OCI-LY1 (cell line): Measurements from ENCODE around the gene SRBD1.

Source experiments
- H2AFZ ChIP-seq: fragments of 200-600 bp; sonication (generic), shearing (Covaris generic); 2 replicates; pipeline ENCODE4 v1.6.0; 2014; ENCODE audit warnings: antibody characterized with exemption, mild to moderate bottlenecking, low read length
- H3F3A ChIP-seq: fragments of 200-600 bp; sonication (generic), shearing (Covaris generic); 2 replicates; pipeline ENCODE4 v1.6.0; 2014; ENCODE audit warnings: mild to moderate bottlenecking, antibody characterized with exemption, low read length, moderate library complexity; ENCODE audit not compliant: insufficient read depth
- H3K27ac ChIP-seq: fragments of 200-600 bp; sonication (generic); 2 replicates; pipeline ENCODE4 v1.5.1; 2014; ENCODE audit warnings: low read length, mixed run types, mild to moderate bottlenecking, low read depth; ENCODE audit not compliant: poor library complexity, severe bottlenecking
- H3K27me3 ChIP-seq: fragments of 200-600 bp; sonication (generic); 2 replicates; pipeline ENCODE4 v1.6.0; 2014; ENCODE audit warnings: antibody characterized with exemption, mild to moderate bottlenecking, low read length, moderate library complexity; ENCODE audit not compliant: insufficient read depth
- H3K36me3 ChIP-seq: fragments of 200-600 bp; sonication (generic); 2 replicates; pipeline ENCODE4 v1.6.1; 2014; ENCODE audit warnings: mild to moderate bottlenecking, antibody characterized with exemption, low read length, moderate library complexity, mixed read lengths; ENCODE audit not compliant: insufficient read depth
- H3K4me1 ChIP-seq: fragments of 200-600 bp; sonication (generic); 2 replicates; pipeline ENCODE4 v1.5.1; 2014; ENCODE audit warnings: mild to moderate bottlenecking, low read length, moderate library complexity; ENCODE audit not compliant: insufficient read depth, severe bottlenecking
- H3K4me2 ChIP-seq: fragments of 200-600 bp; sonication (generic), shearing (Covaris generic); 2 replicates; pipeline ENCODE4 v1.6.1; 2014; ENCODE audit warnings: low read length
- H3K4me3 ChIP-seq: fragments of 200-600 bp; sonication (generic); 2 replicates; pipeline ENCODE4 v1.5.1; 2014; ENCODE audit warnings: low read length, low read depth, mild to moderate bottlenecking, mixed read lengths; ENCODE audit not compliant: poor library complexity, severe bottlenecking
- H3K79me2 ChIP-seq: fragments of 200-600 bp; shearing (Covaris generic); 2 replicates; pipeline ENCODE4 v1.6.1; 2016; ENCODE audit warnings: mixed run types, low read length, mixed read lengths; ENCODE audit not compliant: insufficient read depth
- H3K9ac ChIP-seq: fragments of 200-600 bp; sonication (generic), shearing (Covaris generic); 2 replicates; pipeline ENCODE4 v1.6.1; 2014; ENCODE audit warnings: mild to moderate bottlenecking, low read length, mixed read lengths
- H3K9me2 ChIP-seq: fragments of 200-600 bp; sonication (generic), shearing (Covaris generic); 2 replicates; pipeline ENCODE4 v1.6.1; 2014; ENCODE audit warnings: low read depth, mild to moderate bottlenecking, low read length, mixed read lengths
- H3K9me3 ChIP-seq: fragments of 200-600 bp; shearing (Covaris generic); 2 replicates; pipeline ENCODE4 v1.6.1; 2014; ENCODE audit warnings: low read length, mixed read lengths
- H4K20me1 ChIP-seq: fragments of 200-600 bp; sonication (generic), shearing (Covaris generic); 2 replicates; pipeline ENCODE4 v1.6.0; 2016; ENCODE audit warnings: mild to moderate bottlenecking, low read length; ENCODE audit not compliant: insufficient read depth
- CTCF ChIP-seq: fragments of 200-600 bp; sonication (generic), shearing (Covaris generic); IDR thresholded peaks from 2 replicates; pipeline ENCODE4 v1.5.1; 2017; ENCODE audit warnings: mild to moderate bottlenecking, antibody characterized with exemption, low read length, moderate library complexity, mixed read lengths
- EZH2 ChIP-seq: fragments of 200-600 bp; sonication (generic), shearing (Covaris generic); IDR thresholded peaks from 2 replicates; pipeline ENCODE4 v1.8.0; 2017; ENCODE audit warnings: borderline replicate concordance, mixed run types, mild to moderate bottlenecking, antibody characterized with exemption, low read length, moderate library complexity, mixed read lengths

Gene SRBD1

GRCh38 chr2:45611020-45611859 is at the start of gene SRBD1:
Gene SRBD1 (minus strand): TSS chr2:45611267. CDS start chr2:45605441, 5,826 bp downstream.
- Histone ChIP-seq H3K4me2 (peak within 1 kb of the TSS; percentile 70), H3K4me1 (peaks cover 17% of the 10 kb centered on the region)
- no peak for TF ChIP-seq CTCF
- TF ChIP-seq EZH2, result no peak

GRCh38 chr2:45654250-45654649 is 43.2 kb upstream of the SRBD1 start:
- no peak overlapping the region for H3K27ac ChIP-seq
- no peaks in the 10 kb centered on the region for H4K20me1 ChIP-seq
- H3K4me3 ChIP-seq, result peak overlapping the region; percentile 81
- H3K9ac ChIP-seq, result peak overlapping the region; percentile 38; the same call in 1 of the 2 replicates
- no peaks in the 10 kb centered on the region; the same call in 1 of the 2 replicates for H3K36me3 ChIP-seq
- H3K4me1 ChIP-seq, result peaks cover 43% of the 10 kb centered on the region
- no peak for TF ChIP-seq EZH2
- no peak for TF ChIP-seq CTCF
- peaks cover 74% of the 10 kb centered on the region for H3K79me2 ChIP-seq
- H2AFZ ChIP-seq, result no peak overlapping the region
- no peaks in the 10 kb centered on the region for H3K9me3 ChIP-seq
- H3K27me3 ChIP-seq, result no peaks in the 10 kb centered on the region
- H3F3A ChIP-seq, result no peaks in the 10 kb centered on the region
- H3K4me2 ChIP-seq, result peak overlapping the region; percentile 84
- H3K9me2 ChIP-seq, result no peaks in the 10 kb centered on the region

More at GRCh38 chr2:45611020-45611859, at the start of gene SRBD1:
- Histone ChIP-seq H3K27ac (peak within 1 kb of the TSS; percentile 75), H3K27me3 (no peaks in the 10 kb centered on the region), H3K9me2 (no peaks in the 10 kb centered on the region), H3K79me2 (peaks cover 8% of the 10 kb centered on the region), H3F3A (no peaks in the 10 kb centered on the region), H3K9me3 (no peaks in the 10 kb centered on the region), H3K4me3 (peak within 1 kb of the TSS; percentile 73), H4K20me1 (no peaks in the 10 kb centered on the region), H2AFZ (peak within 1 kb of the TSS; percentile 87), H3K36me3 (no peaks in the 10 kb centered on the region), H3K9ac (peak within 1 kb of the TSS; percentile 80)

- H2AFZ ChIP-seq, result no peak overlapping the region
- H4K20me1 ChIP-seq, result no peaks in the 10 kb centered on the region
- peak overlapping the region; percentile 81 for H3K4me3 ChIP-seq
- H3K9me2 ChIP-seq, result no peaks in the 10 kb centered on the region
- peaks cover 65% of the 10 kb centered on the region for H3K79me2 ChIP-seq
- TF ChIP-seq CTCF (no peak), EZH2 (no peak)
- H3K27ac ChIP-seq, result no peak overlapping the region
- H3K9ac ChIP-seq, result peak overlapping the region; percentile 91
- H3K4me1 ChIP-seq, result peaks cover 44% of the 10 kb centered on the region
- peak overlapping the region; percentile 84 for H3K4me2 ChIP-seq
- no peaks in the 10 kb centered on the region; the same call in 1 of the 2 replicates for H3K36me3 ChIP-seq
- H3K9me3 ChIP-seq, result no peaks in the 10 kb centered on the region
- no peaks in the 10 kb centered on the region for H3F3A ChIP-seq
- no peaks in the 10 kb centered on the region for H3K27me3 ChIP-seq
These were observed 42.3 kb upstream of the SRBD1 start for GRCh38 chr2:45653122-45653913.
